ENCODE results near the gene SPAG6.

Gene SPAG6

DNA sequence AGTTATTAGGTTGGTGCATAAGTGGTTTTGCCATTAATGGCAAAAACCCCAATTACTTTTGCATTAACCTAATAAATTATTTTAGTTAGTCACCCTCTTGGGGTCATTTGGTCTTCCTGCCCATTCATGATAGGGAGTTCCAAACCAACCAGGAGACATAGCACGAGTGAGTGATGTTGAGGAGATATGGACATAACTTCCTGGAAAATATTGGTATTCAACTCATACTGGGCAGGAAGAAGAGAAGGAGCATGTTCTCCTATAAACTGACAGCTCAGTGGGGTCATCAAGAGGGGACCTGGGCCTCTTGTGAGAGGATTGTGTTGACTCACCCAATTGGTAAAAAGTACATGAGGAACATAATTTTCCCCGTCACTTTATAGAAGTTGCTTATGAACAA, 23.7 kb downstream of the SPAG6 start:
- H3K4me2 ChIP-seq (ENCODE audit: low read depth, low read length, poor library complexity, severe bottlenecking) = no peak overlapping the region
- H2AFZ ChIP-seq (ENCODE audit: low read depth, low read length, severe bottlenecking) = no peak overlapping the region
- no peaks in the 10 kb centered on the region for H3K79me2 ChIP-seq (ENCODE audit: insufficient read depth, low read length)
- H4K20me1 ChIP-seq (ENCODE audit: low read depth, low read length) = no peaks in the 10 kb centered on the region
- H3K36me3 ChIP-seq (ENCODE audit: low read length) = no peaks in the 10 kb centered on the region
- no peaks in the 10 kb centered on the region for H3K9me2 ChIP-seq (replicated peaks; ENCODE audit: insufficient read depth, low read length)
- no peaks in the 10 kb centered on the region for H3K27me3 ChIP-seq (ENCODE audit: low read length)
- H3K27ac ChIP-seq (ENCODE audit: low read depth, low read length) = no peak overlapping the region
- H3K9me3 ChIP-seq (ENCODE audit: insufficient read depth, low read length) = no peaks in the 10 kb centered on the region
- H3F3A ChIP-seq (ENCODE audit: insufficient read depth) = no peaks in the 10 kb centered on the region
- H3K9ac ChIP-seq (ENCODE audit: low read length) = no peak overlapping the region
- TF ChIP-seq EZH2phosphoT487 (conservative IDR thresholded peaks at IDR 0.05; ENCODE audit: low read length) = no peak
- TF ChIP-seq, protein P1, sequence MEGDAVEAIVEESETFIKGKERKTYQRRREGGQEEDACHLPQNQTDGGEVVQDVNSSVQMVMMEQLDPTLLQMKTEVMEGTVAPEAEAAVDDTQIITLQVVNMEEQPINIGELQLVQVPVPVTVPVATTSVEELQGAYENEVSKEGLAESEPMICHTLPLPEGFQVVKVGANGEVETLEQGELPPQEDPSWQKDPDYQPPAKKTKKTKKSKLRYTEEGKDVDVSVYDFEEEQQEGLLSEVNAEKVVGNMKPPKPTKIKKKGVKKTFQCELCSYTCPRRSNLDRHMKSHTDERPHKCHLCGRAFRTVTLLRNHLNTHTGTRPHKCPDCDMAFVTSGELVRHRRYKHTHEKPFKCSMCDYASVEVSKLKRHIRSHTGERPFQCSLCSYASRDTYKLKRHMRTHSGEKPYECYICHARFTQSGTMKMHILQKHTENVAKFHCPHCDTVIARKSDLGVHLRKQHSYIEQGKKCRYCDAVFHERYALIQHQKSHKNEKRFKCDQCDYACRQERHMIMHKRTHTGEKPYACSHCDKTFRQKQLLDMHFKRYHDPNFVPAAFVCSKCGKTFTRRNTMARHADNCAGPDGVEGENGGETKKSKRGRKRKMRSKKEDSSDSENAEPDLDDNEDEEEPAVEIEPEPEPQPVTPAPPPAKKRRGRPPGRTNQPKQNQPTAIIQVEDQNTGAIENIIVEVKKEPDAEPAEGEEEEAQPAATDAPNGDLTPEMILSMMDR (IDR thresholded peaks at IDR 0.05; ENCODE audit: insufficient read depth, low read length, poor library complexity, severe bottlenecking) = no peak
- no peak overlapping the region for H3K4me3 ChIP-seq (ENCODE audit: insufficient read depth, low read length, poor library complexity, severe bottlenecking)

DNA sequence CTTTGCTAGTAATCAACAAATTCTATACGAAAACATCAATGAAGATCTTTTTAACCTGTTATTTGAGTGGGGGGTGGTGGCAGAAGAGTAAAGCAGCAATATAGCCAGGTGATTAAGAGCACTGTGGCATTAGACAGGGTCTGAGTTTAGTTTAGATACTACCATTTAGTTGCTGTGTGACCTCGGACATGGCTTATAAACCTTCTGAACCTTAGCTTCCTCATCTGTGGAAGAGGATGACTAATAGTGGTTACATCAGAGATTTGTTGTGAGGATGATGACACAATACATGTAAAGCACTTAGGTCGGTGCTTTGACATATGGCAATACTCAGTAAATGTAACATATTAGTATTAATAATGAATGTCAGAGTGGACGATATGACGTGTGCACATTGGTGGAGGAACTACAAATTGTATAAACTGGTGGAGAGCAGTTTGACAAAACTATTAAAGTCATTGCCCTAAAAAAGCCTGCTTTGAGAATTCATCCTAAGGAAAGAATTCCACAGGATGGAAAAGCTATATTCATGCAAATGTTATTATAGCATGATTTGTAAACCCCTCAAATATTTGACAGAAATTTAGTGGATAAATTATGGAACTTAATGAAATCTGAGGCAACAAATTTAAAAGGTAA, 24.3 kb downstream of the SPAG6 start:
- no peaks in the 10 kb centered on the region for H3K36me3 ChIP-seq (ENCODE audit: low read length)
- no peaks in the 10 kb centered on the region for H3K79me2 ChIP-seq (ENCODE audit: insufficient read depth, low read length)
- H3K4me2 ChIP-seq (ENCODE audit: low read depth, low read length, poor library complexity, severe bottlenecking) = no peak overlapping the region
- no peak overlapping the region for H3K4me3 ChIP-seq (ENCODE audit: insufficient read depth, low read length, poor library complexity, severe bottlenecking)
- no peaks in the 10 kb centered on the region for H4K20me1 ChIP-seq (ENCODE audit: low read depth, low read length)
- no peak for TF ChIP-seq EZH2phosphoT487 (conservative IDR thresholded peaks at IDR 0.05; ENCODE audit: low read length)
- TF ChIP-seq, protein P1 (IDR thresholded peaks at IDR 0.05; ENCODE audit: insufficient read depth, low read length, poor library complexity, severe bottlenecking) = no peak
- H3K9ac ChIP-seq (ENCODE audit: low read length) = no peak overlapping the region
- H3K27me3 ChIP-seq (ENCODE audit: low read length) = no peaks in the 10 kb centered on the region
- no peak overlapping the region for H2AFZ ChIP-seq (ENCODE audit: low read depth, low read length, severe bottlenecking)
- H3K9me2 ChIP-seq (replicated peaks; ENCODE audit: insufficient read depth, low read length) = no peaks in the 10 kb centered on the region
- H3K27ac ChIP-seq (ENCODE audit: low read depth, low read length) = no peak overlapping the region
- no peaks in the 10 kb centered on the region for H3K9me3 ChIP-seq (ENCODE audit: insufficient read depth, low read length)
- no peaks in the 10 kb centered on the region for H3F3A ChIP-seq (ENCODE audit: insufficient read depth)

DNA sequence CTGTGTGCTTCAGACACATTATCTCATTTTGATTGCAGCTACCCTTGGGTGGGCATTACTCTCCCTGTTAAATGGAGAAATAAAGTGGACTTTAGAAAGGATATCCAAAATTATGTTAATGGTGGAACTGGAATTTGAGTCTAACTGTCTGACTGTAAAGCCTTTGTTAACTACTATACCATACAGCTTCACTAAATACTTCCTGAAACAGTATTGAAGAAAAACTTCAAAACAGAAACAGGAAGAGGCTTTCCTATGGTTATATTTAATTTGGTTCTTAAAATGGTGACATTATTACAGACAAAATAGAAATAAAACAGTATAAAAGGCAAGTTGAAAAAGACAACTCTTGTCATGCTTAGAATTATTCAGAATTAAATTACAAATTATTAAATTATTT, 25.0 kb downstream of the SPAG6 start:
- no peaks in the 10 kb centered on the region for H3K79me2 ChIP-seq (ENCODE audit: insufficient read depth, low read length)
- no peak overlapping the region for H3K4me3 ChIP-seq (ENCODE audit: insufficient read depth, low read length, poor library complexity, severe bottlenecking)
- H3K27ac ChIP-seq (ENCODE audit: low read depth, low read length) = no peak overlapping the region
- peak overlapping the region; percentile 14 for H3K4me2 ChIP-seq (ENCODE audit: low read depth, low read length, poor library complexity, severe bottlenecking)
- H3K9me2 ChIP-seq (replicated peaks; ENCODE audit: insufficient read depth, low read length) = no peaks in the 10 kb centered on the region
- no peaks in the 10 kb centered on the region for H3K36me3 ChIP-seq (ENCODE audit: low read length)
- H3K9me3 ChIP-seq (ENCODE audit: insufficient read depth, low read length) = no peaks in the 10 kb centered on the region
- no peak overlapping the region for H2AFZ ChIP-seq (ENCODE audit: low read depth, low read length, severe bottlenecking)
- no peaks in the 10 kb centered on the region for H4K20me1 ChIP-seq (ENCODE audit: low read depth, low read length)
- no peak for TF ChIP-seq EZH2phosphoT487 (conservative IDR thresholded peaks at IDR 0.05; ENCODE audit: low read length)
- TF ChIP-seq, protein P1 (IDR thresholded peaks at IDR 0.05; ENCODE audit: insufficient read depth, low read length, poor library complexity, severe bottlenecking) = no peak
- H3F3A ChIP-seq (ENCODE audit: insufficient read depth) = no peaks in the 10 kb centered on the region
- no peaks in the 10 kb centered on the region for H3K27me3 ChIP-seq (ENCODE audit: low read length)
- H3K9ac ChIP-seq (ENCODE audit: low read length) = no peak overlapping the region

Measured in SU-DHL-6 (cell line).